HG03354 (cell line): Measurements from ENCODE around the gene TEX36.
"Not testable (repeated sequence)": the region's sequence is repeated elsewhere in the genome, so short reads cannot be mapped to it uniquely, and the experiment has no call there.

ENCODE experiments used
- ATAC-seq: cut with Tn5 transposase; IDR thresholded peaks from one replicate; pipeline ENCODE4 v1.9.1; 2021; ENCODE audit warnings: mild to moderate bottlenecking; ENCODE audit not compliant: unreplicated experiment, poor library complexity, severe bottlenecking

The TEX36 gene

DNA sequence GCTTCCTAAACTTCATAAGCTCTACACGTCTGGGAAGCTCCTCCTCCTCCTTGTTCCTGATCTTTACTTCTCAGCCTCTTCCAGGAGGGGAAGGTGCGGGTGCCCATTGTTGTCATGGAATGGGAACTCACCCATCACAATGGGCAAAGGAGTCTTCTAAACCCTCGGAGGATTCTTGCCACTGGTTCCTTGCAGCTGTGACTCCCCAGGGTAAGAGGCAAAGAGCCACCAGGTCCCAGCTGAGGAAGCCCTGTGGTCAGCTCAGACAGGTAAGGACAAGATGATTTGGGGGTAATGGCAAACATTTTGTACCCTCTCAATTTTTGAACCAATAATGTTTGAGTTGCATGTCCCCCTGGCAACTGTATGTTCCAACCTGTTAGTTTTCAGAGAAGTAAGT is at the start of gene TEX36:
TEX36 (minus strand) TSS at position 101 of the 400 bp plus-strand sequence. CDS start 174 bp downstream, outside the sequence.
- no peak for ATAC-seq

DNA sequence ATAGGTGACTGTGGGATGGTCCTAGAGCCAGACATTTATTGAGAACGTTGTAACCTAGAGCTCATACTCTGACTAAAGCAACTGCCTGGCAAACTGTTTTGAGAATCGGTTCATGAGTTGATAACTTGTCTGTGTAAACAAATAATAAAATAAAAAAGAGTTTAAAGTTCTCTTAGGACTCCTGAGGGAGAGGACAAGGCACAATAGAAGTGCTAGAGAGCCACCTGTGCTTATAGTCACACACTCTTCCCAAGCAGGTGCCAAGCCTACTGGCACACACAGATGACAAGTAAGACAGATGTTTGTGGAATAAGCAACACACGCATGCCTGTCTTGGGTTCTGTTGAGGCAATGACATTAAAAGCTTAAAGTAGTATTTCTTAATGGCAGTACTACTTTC is 44.5 kb upstream of the TEX36 start:
- ATAC-seq = no peak

DNA sequence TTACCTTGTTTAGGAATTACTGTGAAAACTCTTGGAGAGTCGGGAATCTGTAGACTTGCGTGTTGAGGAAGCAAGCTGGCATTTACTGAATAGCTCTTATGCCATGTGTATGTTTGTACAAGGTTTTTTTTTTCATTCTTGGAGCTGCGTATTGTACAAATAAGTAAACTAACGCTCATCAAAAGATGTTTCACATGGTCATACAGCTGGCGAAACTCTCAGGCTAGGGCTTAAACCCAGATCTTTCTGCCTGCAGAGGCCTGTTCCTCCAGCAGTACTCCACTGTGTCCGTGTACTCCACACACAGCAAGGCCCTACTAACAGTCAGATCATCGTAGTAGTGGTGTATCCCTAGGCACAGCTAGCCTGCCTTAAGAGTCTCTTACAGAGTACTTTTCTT is 44.0 kb upstream of the TEX36 start:
- ATAC-seq = no peak

- no peak for ATAC-seq
Measured at GRCh38 chr10:125722811-125723210, 39.8 kb upstream of the TEX36 start.

- ATAC-seq = peak; percentile 47
Measured at GRCh38 chr10:125721035-125721434, 38.1 kb upstream of the TEX36 start.

GRCh38 chr10:125720002-125720382 is 37.0 kb upstream of the TEX36 start:
- no peak for ATAC-seq

GRCh38 chr10:125719173-125720001 is 36.4 kb upstream of the TEX36 start, which contains the start of gene EDRF1:
TSS of gene EDRF1 (plus strand) at chr10:125719709. CDS start at chr10:125719808, 99 bp downstream.
- peak; percentile 89 for ATAC-seq

DNA sequence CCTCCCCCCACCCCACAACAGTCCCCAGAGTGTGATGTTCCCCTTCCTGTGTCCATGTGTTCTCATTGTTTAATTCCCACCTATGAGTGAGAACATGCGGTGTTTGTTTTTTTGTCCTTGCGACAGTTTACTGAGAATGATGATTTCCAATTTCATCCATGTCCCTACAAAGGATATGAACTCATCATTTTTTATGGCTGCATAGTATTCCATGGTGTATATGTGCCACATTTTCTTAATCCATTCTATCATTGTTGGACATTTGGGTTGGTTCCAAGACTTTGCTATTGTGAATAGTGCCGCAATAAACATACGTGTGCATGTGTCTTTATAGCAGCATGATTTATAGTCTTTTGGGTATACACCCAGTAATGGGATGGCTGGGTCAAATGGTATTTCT is 31.8 kb upstream of the TEX36 start:
- ATAC-seq = not testable (repeated sequence)

GRCh38 chr10:125711110-125711750 is 28.3 kb upstream of the TEX36 start:
- no peak for ATAC-seq

DNA sequence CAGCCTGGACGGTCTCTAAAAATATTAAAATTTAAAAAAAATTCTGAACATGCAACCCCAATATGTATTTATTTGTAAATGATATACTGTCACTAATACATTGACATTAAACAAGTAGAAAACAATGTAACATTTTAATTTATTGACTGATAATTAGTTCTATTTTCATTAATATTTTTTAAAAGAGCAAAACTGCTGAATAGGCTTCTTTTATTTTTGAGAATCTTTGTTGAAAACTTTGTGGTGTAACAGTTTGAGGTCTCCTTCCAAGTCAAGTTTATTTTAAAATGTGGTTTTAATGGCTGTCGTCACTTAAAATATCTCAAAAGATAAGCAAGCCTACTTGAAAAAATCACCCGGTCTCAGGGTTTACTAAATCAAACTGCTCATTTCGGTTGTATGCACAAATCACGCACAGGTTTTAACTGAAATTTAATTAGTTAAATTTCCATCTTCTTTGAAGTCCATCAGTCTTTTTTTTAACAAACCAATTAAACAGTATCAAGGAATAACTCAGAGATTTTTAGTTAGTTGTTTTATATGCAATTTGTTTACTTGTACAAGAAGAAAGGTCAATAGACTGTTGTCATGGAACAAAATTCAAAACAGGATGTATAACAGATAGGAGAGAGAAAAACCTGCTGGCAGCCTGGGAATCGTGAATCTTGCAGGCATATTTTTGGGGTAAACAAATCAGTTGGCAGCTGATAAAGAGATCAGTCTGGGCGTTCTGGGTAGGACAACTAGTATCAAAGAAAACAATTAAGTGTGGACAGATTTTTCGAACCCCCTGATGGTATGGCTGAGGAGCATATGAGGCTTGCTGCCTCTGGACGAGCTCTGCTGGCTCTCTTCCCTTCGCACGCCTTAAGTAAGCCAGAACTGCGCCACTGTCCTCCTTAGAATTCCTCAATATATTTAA is 26.9 kb upstream of the TEX36 start:
- no peak for ATAC-seq

DNA sequence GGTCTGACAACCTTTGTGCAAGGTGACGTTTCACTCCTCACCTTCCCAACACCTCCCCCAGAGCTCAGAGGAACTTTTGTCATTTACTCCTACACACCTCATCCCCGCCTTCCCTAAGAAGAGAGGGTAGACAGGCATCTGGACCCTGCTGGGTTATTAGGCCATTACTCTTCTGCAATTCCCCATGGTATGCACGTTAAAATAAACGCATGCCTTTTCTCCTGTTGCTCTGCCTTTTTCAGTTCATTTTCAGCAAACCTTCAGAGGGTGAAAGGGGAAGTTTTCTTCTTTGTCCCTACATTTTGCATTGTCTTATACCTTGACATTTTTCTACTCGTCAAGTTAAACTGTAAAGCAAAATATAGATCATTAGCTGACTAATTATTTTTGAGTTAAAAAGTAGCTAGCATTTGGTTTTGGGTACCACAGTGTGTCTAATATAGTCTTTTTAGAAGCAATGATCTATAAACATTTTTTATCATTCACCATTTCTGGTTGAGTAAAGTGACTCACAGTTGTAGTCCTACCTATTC is 26.1 kb upstream of the TEX36 start:
- ATAC-seq = peak; percentile 53

- ATAC-seq = peak; percentile 70
Measured at GRCh38 chr10:125707541-125708468, 24.8 kb upstream of the TEX36 start.

DNA sequence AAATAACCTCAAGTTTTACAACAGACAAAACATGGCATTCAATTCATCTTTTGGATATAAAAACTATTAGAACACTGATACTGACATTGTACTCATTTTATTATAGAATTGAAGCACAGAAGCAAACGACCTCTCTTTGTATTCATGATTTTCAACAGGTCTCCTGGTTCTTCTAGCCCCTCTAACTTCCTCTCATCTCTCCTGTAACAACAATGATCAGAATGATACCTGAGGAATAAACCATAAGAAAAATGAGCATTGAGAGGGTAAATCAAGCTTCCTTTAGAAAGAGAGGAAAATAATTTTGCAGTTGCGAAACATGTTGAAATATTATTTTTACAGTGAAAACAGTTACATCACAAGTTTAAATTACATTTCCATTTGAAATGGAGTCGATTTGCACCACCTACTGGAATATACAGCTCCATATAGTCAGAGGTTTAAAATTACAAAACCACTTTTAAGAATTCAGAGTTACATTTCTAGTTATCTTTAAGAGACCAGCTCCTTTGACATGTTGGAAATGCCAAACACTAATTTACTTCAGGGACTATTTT is 17.5 kb upstream of the TEX36 start:
- no peak for ATAC-seq

DNA sequence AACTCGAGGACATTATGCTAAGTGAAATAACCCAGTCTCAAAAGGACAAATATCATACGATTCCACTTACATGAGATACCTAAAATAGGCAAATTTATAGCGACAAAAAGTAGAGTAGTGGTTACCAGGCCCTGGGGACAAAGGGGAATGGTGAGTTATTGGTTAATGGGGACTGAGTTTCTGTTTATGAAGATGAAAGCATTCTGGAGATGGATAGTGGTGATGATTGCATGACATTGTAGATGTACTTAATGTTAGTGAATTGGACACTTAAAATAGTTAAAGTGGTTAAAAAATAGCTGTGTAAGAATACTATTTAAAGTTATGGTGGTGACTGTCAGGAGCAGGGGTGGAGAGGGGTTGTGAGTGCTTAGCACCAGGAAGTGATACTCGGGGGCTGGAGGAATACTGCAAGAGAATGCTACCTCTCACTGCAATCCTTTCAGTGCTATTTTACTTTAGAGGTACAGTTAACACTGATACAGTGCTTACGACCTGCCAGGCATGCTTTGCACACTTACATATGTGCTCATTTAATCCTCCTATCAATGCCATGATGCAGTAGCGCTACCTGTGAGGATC is 16.7 kb upstream of the TEX36 start:
- ATAC-seq = no peak

GRCh38 chr10:125698481-125698998 is 15.6 kb upstream of the TEX36 start:
- ATAC-seq = no peak

- not testable (repeated sequence) for ATAC-seq
Measured at GRCh38 chr10:125696884-125697283, 13.9 kb upstream of the TEX36 start.

DNA sequence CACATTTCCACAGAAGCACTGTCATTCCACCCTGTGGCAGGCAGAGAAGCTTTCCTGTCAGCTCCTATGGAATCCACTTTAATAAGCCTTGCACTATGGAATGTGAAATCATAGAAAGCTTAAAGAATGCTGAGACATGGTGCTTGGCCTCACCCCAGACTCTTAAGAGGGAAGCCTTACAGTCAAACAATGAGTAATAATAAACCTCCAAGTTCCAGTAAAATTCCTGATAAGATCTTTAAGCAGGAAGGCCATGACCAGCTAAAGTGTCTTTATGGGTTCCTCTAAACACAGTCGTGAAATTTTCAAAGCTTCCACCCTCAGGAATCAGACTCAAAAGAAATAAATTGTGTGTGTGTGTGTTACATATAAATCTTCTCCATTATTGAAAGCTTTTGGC is 11.9 kb upstream of the TEX36 start:
- no peak for ATAC-seq

DNA sequence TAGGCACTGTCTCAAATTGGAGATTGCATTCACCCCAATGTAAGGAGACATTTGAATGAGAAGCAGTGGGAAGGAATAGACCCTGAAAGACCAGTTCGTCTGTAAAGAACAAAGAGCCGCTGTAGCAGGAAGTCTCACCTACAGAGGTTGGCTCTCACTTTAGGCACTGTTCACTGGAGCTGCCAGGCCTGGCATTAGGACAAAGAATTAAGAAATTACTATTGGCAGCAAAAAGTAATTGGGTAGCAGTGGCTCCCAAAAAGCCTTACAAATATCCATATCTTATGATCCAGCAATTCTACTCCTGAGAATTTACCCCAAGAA is 10.5 kb upstream of the TEX36 start:
- no peak for ATAC-seq
